Measurements from ENCODE around the gene DDX59.

The DDX59 gene

DNA sequence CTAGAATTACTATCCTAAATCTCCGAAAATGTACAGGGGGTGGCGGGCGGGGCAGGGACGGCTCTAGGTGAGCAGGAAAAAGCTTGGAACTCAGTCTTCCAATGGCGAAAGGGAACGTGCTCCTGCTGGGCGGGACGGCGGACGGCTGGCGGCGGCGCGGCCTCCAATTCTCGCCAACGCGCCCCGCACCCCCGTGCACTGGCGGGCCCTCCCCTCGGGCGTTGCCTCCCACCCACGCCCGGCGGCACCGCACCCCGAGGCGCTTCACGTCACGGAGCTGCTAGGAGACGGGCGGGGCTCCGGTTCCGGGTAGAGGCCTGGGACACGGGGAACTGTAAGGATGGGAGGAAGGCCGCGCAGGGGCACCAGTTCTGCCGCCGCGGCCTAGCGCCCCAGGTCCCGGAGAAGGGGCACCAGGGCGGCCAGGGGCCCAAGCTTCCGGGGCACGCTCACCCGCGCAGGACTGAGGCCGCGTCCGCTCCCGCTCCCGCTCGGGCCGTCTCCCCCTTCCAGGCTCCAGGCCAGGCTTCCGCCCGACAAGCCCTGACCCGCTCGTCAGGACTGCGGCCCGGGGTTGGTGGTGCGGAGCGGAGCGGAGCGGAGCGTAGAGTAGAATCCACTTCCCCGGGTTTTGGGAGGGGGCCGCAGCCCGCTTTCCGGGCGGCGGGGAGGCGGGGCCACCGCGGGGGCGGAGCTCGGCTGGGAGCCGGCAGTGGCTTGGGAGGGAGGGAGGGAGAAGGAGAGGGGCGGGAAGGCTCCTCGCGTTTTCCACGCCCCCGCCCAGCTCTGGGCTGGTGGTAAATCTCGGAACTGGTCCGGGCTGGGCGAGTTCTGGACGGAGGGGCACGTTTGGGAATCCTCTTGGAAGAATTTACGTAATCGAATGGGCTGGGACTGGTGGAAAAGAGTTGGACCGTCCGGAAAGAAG lies at the start of gene DDX59:
TSS of gene DDX59 (minus strand) at position 594 of the 928 bp plus-strand sequence. CDS start 3,167 bp downstream, outside the sequence.
- DNase-seq (ENCODE audit: low spot score) = peak; percentile 98

DNA sequence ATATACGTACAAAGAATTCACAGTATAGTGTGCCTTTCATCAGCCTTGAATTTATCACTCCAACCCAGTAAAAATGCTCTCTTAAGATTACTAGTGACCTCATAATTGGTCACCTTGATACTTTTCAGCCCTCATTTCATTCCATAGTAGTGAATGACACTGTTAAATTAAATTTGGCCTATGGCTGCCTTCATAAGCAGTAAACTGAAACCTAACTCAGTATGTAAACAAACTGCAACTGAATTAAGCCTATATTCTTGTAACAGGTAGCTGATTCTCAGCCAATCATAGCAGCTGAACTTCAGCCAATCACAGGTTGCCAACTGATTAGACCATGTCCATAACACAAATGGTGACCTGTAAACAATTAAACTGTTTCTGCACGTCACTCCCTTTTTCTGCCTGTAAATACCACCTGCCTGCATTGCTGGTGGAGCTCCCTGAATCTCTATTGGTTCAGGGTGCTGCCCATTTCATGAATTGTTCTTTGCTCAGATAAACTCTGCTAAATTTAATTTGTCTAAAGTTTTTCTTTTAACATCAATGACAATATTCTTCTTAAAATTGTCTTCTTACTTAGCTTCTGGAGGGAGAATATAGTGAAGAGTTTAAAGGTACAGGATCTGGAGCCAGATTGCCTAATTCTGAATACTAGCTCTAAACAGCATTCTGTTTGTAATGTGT lies 44.9 kb upstream of the DDX59 start:
- no peak for DNase-seq (ENCODE audit: low spot score)

DNA sequence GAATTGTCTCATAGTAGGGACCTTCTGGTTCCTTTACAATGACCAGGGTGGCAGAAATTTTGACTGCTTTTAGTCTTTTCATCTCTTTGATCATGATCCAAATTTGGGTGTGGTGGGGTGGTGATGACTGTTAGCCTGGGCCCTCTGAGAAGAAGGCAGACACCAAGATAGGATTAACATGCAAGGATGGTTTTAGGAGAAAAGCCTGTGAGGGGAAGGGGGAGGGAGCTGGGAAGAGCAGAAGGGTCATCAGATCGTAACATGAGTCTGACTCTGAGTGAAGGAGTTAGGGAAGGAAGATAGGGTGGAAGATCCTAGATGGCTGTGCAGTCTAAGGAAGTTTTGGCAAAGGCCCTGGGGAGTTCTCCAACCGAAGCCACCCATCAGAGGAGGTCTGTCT lies 40.5 kb upstream of the DDX59 start:
- DNase-seq (ENCODE audit: low spot score) = no peak

DNA sequence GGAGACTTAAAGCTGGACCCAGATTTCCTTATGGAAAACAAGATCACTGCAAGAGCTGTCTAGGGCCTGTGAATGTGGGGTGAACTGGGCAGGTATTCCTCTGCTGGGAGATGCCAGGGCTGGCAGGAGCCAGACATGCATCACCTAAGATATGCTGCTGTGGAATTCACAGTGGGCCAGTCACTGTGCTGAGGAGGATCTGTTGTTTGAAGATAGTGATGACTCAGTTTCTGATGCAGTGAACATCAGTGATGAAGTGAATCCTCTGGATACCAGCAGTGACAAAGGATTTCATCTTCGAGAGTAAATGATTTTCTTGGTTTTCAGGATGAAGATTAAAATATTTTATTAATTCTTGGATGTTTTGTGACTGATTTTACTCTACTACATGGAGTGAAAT lies 39.1 kb upstream of the DDX59 start:
- no peak for DNase-seq (ENCODE audit: low spot score)

DNA sequence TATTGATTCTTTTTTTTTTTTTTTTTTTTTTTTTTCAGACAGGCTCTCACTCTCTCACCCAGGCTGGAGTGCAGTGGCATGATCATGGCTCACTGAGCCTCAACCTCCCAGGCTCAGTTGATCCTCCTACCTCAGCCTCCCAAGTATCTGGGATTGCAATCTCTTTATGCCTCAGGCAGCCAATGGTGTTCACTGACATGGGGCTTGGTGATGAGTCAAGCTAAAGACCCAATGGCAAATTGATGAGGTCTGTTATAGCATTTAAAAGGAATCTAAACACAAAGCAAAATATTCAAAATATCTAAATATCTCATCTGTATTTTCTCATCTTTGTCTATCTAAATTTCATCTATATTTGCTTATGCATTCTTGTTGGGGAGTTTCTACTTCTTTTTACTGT lies 38.5 kb upstream of the DDX59 start:
- no peak for DNase-seq (ENCODE audit: low spot score)

DNA sequence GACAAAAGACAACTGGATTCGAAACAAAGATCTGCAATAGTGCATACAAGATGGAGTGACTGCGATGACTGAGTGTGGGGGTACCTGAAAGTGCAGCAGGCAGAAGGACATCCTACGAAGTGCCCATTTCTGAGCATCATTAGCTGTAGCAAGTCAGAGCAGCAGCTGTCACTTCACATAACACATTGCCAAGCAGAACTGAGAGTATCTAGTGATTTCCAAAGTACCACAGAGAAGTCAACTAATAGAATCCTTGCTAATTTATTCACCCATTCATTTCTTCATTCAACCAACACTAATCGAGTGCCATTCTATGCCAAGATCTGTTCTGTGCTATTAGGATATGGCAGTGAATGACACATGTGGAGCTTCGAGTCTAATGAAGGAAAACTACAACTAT lies 37.4 kb upstream of the DDX59 start:
- DNase-seq (ENCODE audit: low spot score) = no peak

DNA sequence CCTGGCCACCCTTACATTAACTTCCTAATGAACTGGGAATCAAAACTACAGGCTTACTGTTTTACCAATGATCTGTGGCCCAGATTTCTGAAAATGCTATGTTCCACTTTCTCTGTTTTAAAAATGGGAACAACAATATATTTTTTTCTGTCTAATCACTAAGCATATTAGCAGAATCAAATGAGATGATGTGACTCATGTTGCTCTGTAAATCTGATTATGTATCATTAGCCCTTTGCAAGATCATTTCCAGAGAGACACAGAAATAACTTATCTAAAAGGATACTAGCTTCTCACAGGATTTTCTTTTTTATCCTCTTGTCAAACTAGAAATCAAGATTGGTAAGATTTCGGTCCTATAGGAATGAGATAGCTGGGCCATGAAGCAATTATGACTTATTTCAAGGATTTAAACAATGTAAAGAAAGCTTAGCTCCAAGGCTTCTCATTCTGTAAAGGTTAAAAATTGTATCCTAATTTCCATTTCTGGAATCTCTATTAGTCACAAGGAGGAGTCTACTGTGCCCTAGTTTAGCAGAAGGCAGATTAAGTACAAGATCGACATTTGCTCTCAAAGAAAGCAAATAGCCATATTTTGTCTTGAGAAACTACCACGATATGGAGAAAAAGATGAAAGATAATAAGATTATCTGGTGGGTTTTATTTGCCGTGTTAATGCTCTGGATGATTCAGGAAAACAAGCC lies 36.6 kb upstream of the DDX59 start:
- DNase-seq (ENCODE audit: low spot score) = no peak

DNA sequence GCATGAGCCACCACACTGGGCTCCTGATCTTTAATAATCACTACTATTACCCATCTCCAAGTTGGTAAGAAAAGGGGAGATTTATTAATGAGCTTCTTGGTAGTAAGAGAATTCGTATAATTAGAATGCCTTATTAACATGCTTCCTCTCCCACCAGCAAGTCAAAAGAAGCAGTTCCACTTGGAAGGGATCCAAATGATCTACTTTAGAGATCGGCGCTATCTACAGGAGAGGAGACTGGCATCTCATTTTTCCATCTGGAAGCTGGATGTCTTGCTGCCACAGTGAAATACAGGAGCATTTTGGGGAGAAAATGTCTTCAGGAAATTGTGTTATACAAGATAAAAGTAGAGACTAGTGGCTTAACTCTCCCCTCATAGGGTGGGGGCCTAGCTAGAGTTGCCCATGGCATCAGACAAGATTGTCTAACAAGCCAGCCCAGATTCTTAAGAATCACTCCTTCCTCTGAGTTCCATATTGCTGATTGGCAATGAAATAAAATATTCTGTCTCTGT lies 35.3 kb upstream of the DDX59 start:
- no peak for DNase-seq (ENCODE audit: low spot score)

DNA sequence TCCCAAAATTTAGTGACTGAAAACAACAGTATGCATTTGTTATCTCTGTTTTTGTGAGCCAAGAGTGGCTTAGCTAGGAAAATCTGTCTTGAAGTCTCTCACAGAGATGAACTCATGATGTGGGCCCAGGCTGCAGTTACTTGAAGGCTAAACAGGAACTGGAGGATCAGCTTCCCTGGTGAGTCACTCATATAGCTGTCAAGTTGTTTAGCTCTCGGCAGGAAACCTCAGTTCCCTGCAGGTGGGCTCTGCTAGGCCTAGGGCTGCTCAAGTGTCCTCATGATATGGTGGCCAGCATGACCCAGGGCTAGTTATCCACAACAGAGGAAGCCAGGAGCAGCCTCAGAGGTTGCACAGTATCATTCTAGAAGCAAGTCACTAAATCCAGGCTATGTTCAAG lies 30.2 kb upstream of the DDX59 start:
- no peak for DNase-seq (ENCODE audit: low spot score)

DNA sequence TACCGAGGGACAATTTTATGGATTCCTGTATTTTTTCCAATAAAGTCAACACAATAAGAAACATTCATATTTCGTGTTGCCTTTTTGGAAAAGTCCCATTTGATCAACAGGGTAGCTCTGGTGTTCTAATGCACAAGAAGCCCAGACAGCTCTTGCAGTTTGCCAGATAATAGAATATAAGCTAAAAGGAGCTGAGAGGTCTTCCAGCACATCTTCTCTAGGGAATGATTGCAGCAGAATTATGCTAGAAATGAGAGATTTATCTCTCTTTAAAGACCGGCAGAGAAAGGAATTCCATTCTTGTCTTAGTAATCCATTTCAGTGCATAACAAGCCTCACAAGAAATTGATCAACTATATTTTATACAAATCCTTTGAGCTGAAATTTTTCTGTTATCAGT lies 25.0 kb upstream of the DDX59 start:
- no peak for DNase-seq (ENCODE audit: low spot score)

DNA sequence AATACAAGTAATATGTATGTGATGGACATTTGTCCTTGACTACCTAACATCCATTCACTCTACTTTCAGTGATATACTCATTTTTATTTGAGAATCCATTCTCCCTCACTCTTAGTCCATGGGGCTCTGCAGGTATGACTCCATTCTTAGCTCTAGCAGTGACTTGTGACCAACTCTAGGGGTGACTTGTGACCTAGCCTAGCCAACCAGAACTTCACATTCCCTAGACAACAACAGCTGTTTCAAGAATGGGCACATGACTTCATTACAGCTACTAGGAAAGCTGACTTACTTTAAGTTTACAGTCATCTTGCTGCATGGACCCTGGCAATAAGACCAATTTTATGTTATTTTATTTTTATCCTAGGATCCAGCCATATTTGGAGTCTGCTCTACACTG lies 23.6 kb upstream of the DDX59 start:
- DNase-seq (ENCODE audit: low spot score) = no peak

DNA sequence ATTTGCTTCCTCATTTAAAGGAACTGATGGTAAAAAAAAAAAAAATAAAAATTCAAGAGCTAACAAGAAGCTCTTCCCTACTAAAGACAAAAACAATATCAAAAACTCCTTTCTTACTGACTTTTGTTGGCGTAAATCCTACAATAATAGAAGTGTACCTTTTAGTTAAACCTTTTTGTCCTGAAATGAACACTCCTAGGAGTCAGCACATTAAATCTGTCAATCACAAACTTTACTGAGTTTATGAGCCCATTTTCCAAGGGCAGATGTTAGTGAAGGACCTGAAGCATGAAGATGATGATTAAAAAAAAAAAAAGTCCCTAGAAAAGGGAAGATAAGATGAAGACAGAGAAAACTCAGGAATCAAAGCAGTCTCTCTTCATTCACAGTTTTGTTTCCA lies 22.6 kb upstream of the DDX59 start:
- DNase-seq (ENCODE audit: low spot score) = no peak

DNA sequence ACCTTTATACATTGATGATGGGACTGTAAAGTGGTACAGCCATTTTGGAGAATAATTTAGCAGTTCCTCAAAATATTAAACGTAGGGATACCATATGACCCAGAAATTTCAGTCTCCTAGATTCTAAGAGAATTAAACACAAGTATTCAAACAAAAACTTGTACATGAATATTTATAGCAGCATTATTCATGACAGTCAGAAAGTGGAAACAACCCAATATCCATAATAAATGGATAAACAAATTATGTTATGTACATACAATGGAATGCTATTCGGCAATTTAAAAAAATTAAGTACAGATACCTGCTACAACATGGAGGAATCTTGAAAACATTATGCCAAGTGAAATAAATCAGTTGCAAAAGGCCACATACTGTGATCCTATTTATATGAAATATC lies 16.9 kb upstream of the DDX59 start:
- no peak for DNase-seq (ENCODE audit: low spot score)

DNA sequence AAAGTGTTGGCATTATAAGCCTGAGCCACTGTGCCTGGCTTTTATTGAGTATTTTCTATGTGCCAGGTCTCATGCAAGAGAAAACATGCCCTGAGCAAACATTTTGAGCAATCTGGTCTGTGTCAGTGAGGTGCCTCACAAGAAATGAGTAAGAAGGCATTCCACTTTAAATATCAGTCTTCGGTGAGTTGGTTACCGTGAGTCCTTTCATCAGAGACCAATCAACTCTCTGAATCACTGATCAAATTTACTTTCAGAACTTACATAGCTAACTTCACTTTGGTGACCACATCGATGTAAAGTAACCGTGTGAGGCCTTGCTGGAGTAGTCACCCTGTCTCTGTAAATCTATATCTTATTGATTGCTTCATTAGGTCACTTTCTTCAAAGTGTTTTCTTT lies 14.3 kb upstream of the DDX59 start:
- DNase-seq (ENCODE audit: low spot score) = no peak

DNA sequence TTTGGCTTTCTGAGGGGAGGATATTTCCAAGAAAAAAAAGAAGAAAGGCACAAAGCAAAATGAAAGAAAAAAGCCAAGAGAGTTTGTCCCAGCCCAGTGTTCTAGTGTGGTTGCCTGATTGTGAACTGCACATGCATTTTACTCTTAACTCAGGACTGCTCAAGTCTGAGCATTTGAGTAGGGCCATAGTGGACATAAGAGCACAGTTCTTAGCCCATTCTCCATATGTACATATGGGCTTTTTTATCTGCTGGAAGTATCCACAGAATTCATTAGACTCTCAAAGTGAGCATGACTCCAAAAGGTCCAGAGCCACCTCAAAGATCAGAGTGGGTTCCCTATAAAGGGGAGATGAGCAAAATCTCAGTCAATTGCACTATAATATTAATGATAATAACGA lies 13.6 kb upstream of the DDX59 start:
- no peak for DNase-seq (ENCODE audit: low spot score)

DNA sequence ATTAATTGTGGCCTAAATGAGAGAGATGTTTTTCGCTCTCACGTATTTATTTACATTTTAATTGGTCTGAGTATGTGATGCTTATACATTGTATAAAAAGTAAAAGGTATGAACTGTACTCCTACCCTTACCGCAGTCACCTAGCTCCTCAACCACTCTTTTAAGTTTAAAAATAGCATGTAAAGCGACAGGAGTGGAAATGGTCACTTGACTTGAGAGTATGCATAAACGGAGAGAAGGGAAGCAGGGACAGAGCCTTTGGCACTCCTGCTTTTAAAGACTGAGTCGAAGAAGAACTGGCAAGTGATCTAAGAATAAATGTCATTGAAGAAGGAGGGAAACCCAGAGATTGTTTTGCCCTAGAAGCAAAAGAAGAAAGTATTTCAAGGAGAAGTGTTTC lies 11.5 kb upstream of the DDX59 start:
- no peak for DNase-seq (ENCODE audit: low spot score)

DNA sequence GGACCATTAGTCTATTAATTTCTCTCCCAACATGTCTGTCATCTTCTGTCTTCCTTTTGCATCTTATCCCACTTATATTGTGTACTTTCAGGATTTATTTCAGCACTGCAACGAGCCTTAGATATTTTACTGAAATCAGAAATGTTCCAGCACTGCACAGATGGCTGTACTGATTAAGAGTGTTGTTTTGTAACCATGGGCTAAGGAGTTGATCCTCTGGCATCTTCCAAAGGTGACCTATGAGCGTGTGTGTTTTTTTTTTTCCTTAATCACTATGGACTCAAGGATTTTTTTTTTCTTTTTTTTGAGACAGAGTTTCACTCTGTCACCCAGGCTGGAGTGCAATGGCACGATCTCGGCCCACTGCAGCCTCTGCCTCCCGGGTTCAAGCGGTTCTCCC lies 7.1 kb upstream of the DDX59 start:
- DNase-seq (ENCODE audit: low spot score) = no peak

DNA sequence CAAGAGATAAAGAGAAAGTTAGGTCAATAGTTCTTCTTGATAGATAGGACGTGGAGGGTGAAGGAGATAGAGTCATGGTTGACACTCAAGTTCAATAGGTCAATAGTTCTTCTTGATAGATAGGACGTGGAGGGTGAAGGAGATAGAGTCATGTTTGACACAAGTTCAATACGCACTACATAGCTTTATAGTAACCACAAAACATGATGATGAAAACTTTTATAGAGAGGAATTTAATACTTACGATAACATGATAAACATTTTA lies 5.8 kb upstream of the DDX59 start:
- DNase-seq (ENCODE audit: low spot score) = no peak

DNA sequence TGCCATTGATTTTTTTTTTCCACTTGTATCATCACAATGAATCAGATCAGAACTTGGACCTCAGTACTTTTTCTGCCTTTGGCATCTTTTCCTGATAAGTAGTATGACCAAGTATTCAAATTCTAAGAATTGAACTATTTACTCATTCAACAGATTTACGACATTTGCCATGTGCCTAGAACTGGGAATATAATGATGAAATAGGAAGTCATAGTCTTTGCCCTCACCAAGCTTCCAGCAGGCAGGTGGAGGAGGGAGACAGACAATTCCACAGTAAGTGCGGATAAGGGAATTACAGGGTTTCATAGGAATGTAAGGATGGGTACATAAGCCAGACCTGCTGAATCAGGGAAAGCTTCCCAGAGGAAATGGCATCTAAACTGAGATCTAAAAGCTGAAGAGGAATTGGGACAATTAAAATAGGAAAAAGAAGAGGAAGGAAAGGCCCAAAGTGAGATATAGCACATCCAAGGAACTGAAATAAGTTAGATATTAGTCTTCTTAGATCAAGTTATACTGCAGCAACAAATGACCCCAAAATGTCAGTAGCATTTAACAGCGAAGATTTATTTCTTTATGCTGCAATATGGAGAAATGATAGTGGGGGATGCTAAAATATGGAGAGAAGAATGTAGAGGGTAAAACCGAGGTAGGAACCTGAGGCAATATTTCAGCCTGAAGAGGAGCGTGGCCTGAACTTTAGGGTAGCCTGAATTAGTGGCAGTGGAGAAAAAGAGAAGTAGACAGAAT lies 5.3 kb upstream of the DDX59 start:
- no peak for DNase-seq (ENCODE audit: low spot score)

DNA sequence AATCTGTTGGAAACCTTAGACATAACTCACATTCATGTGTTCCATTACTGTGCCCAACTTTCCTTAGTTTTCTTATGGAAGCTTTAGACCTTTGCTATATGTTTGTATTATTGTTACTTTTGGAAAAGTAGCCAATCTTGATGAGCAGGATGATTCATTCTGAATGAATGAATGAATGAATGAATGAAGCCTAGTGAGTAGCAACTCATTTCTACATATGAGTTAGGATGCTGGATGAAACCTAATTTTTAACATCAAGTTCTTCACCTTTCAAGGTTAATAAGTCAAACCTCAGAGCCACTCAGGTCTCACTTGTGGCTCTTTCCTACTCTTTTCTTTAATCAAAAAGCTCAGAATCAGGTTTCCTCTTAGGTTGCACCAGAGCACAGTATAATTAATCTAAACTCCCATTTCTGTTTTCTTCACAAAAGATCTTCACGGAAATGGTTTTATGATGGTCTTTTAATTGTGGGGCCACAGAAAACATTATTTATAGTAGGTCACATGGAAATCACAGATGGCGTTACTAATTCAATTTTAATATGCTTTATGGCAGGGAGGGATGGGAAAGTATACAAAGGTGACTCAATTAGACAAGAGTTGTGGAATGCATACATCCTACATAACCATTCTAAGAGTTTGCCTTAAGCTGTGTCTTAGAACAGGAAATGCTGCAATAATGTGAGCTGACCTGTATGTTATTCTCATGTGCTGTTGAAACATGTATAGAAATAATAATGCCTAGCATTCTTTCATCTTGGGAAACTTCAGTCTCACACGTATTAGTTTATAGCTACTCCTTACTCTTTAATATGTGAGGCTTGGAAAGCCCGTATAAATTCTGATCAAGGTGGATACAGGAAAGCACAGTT lies 4.5 kb upstream of the DDX59 start:
- no peak for DNase-seq (ENCODE audit: low spot score)

DNA sequence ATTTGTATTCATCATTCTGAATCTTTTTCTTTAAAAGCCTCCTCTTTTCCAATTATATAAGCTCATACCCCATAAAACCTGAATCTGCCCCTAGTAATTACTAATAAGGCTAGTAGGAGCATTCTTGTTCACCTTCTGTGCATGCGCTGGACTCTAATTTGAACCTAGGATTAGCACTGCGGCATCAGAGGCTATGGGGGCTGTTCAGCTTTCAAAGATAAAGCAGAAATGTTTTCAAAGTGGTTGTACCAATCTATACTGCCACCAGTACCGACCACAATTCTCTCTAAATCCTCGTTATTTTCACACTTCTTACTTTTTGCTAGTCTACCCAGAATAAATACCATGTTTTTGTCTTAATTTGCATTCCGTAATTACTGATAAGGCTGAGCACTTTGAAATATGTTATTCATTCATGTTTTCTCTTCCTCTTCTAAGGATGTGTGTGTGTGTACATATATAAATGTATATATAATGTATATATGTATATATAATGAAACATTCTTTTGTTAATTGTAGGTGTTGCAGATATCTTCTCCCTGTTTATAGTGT lies 1.6 kb upstream of the DDX59 start:
- no peak for DNase-seq (ENCODE audit: low spot score)

All from left forelimb (tissue), 1 donor.